GM18505 (cell line): Measurements from ENCODE around the gene KCNJ9.

Experiments used
- ATAC-seq: cut with Tn5 transposase; IDR thresholded peaks from one replicate; pipeline ENCODE4 v1.9.1; 2021; ENCODE audit not compliant: unreplicated experiment
- POLR2A ChIP-seq: IDR thresholded peaks from 4 replicates; pipeline ENCODE4 v1.6.1; 2011; ENCODE audit warnings: borderline replicate concordance; ENCODE audit not compliant: insufficient read depth, insufficient read length; ENCODE audit errors: extremely low read depth

The KCNJ9 gene

DNA sequence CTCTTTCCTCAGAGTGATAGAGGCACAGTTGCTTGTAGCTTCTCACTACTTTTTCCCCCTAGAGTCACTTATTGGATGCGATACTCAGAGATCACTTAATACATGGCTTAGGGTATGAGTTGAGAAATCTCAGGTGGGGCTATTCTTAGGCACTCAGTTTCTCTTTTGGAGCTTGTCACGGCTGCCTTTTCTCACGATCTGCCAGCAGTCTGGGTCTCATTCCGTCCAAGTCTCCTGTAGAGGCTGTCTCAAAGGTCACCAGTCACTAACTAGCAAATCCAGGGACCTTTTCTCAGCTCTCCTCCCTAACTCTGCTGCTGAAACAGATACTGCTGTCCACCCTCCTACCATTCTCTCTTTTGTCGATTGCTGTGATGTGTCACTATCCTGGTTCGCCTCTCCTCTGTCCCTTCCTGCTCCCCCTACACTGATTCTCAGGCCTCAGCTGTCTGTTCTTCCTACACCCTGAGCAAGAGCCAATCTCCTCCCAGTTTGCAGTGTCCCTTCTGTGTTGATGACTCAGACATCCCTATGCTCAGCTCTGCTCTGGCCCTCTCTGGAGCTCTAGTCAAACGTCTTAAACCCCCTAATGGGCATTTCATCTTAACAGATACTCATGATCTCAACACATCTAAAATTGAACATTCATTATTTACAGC, 46.7 kb downstream of the KCNJ9 start:
- TF ChIP-seq POLR2A = no peak
- no peak for ATAC-seq

DNA sequence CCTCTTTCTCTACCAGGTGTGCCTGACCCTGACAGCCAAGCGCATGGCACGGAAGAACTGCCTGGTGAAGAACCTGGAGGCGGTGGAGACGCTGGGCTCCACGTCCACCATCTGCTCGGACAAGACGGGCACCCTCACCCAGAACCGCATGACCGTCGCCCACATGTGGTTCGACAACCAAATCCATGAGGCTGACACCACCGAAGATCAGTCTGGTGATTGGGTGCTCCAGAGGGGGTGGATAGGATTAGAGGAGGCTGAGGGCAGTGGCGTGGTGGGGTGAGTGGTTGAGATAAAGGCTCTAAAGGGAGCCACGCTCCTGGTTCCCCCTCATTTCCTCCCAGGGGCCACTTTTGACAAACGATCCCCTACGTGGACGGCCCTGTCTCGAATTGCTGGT, 47.3 kb downstream of the KCNJ9 start:
- ATAC-seq = no peak
- no peak for TF ChIP-seq POLR2A

DNA sequence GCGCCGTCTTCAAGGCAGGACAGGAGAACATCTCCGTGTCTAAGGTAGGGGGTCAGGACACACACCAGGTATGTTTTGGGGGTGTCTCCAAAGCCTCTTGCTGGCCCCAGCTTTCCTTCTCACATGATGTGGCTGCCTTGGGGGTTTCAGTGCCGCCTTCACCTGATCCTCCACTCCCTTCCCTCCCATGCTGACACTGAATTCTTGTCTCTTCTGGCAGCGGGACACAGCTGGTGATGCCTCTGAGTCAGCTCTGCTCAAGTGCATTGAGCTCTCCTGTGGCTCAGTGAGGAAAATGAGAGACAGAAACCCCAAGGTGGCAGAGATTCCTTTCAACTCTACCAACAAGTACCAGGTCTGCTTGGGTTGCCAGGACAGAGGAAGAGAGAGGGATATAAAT, 47.7 kb downstream of the KCNJ9 start:
- TF ChIP-seq POLR2A = no peak
- no peak for ATAC-seq

DNA sequence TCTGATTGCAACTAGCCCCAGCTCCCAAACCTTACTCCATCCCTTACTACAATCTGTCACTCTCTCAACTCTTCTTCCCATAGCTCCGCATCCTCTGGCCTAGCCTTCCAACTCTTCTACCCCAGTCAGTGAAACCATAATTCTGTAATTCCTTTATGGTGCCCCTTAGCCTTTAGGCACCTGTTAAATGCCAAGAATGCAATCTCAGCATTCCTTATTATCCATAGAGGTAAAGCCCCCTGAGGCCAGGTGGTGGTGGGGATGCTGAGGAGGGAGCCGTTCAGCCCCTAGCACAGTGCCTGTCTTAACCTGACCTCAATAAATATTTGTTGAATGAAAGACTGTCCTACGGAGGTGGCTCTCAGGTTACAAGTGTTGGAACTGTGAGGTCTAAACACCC, 48.2 kb downstream of the KCNJ9 start:
- TF ChIP-seq POLR2A = no peak
- ATAC-seq = no peak

DNA sequence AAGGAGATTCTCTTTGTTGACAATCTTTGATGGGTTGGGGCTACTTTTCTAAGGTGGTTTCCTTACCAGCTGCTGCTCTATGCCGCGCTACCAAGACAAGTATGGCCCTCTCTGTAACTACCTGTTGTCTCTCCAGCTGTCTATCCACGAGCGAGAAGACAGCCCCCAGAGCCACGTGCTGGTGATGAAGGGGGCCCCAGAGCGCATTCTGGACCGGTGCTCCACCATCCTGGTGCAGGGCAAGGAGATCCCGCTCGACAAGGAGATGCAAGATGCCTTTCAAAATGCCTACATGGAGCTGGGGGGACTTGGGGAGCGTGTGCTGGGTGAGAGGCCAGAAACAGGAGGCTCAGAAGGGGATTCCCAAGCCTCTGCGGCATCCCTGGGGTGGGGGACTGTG, 48.6 kb downstream of the KCNJ9 start:
- no peak for TF ChIP-seq POLR2A
- ATAC-seq = no peak

DNA sequence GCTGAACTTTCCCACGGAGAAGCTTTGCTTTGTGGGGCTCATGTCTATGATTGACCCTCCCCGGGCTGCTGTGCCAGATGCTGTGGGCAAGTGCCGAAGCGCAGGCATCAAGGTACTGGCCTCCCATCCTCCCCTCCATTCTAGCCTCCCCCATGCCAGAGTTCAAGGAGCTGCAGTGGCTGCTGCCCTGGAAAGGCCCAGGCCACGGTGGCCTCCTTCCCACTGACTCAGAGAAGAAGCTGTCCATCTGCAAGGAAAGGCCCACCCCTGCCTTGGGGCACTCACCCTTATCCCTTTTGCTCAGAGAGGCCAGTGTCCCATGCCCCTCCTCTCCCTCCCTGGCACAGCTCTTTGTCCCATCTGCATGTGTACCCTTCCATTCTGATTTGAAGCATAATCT, 49.1 kb downstream of the KCNJ9 start:
- ATAC-seq = no peak
- no peak for TF ChIP-seq POLR2A

DNA sequence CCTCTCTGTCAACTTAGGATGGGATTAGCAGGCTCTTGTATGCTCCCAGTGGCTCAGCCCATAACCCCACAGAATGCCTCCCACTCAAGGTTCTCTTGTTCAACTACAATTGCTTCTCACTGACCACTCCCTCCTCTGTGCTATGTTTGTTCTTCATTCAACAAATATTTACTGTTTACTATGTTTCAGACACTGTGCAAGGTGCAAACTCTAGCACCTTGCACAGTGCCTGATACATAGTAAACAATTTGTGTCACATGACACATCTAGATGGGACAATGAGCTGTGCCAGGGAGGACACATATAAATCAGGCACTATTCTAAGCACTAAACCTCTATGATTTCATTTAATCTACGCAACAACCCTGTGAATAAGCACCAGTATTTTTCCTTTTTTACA, 49.6 kb downstream of the KCNJ9 start:
- TF ChIP-seq POLR2A = no peak
- ATAC-seq = no peak

DNA sequence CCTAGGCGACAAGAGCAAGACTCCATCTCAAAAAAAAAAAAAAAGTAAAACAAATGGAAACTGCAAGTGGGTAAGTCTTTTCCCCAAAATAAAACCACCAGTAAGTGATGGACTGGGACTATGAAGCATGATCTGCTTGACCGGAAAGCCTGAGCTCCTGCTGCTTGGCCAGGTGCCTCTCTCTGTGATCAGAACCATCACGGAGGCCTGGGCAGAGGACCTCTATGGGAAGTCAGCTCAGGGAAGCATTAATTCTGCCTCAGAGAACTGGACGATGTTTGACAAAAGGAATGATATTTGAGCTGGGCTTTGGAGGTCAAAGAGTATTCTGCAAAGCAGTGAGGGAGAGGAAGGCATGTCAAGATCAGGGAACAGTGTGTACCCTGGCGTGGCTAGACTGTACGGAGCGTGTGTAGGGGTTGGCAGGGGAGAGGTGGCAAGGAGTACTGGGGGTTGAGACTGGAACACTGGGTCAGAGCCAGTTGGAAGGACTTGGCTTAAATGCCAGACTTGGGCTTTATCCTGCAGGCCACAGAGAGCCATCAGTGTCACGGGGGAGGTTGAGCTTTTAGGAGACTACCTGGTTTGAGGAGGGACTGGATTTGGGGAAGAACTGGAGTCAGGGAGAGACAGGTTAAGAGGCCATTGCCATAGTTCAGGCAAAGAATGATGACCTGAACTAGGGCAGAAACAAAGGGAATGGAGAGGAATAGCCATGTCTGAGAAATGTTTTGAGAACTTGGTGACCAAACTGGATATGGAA, 50.6 kb downstream of the KCNJ9 start:
- TF ChIP-seq POLR2A = no peak
- ATAC-seq = no peak

DNA sequence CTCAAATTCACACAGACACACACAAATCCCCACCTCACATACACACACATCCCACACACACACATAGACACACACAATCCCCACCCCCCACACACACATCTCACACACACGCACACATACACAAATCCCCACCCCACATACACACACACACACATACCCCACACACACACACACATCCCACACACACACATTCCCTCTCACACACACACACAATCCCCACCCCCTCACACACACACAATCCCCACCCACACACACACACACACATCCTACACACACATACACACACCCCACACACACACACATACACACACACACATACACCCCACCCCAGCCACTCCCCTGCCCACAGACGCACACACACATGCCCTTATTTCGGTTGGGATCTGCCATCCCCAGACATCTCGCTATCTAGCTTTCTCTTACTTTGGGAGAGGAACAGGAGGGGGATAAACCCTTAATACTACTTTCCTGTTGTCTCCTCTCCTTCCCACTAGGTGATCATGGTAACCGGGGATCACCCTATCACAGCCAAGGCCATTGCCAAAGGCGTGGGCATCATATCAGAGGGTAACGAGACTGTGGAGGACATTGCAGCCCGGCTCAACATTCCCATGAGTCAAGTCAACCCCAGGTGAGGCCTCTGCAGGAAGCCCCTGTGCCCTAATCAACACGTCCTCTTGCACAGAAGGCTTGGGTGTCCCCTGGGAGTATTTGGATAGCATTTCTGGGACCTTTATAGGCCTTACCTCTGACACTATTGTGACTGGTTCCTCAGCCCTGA, 52.8 kb downstream of the KCNJ9 start:
- no peak for ATAC-seq
- TF ChIP-seq POLR2A = no peak

DNA sequence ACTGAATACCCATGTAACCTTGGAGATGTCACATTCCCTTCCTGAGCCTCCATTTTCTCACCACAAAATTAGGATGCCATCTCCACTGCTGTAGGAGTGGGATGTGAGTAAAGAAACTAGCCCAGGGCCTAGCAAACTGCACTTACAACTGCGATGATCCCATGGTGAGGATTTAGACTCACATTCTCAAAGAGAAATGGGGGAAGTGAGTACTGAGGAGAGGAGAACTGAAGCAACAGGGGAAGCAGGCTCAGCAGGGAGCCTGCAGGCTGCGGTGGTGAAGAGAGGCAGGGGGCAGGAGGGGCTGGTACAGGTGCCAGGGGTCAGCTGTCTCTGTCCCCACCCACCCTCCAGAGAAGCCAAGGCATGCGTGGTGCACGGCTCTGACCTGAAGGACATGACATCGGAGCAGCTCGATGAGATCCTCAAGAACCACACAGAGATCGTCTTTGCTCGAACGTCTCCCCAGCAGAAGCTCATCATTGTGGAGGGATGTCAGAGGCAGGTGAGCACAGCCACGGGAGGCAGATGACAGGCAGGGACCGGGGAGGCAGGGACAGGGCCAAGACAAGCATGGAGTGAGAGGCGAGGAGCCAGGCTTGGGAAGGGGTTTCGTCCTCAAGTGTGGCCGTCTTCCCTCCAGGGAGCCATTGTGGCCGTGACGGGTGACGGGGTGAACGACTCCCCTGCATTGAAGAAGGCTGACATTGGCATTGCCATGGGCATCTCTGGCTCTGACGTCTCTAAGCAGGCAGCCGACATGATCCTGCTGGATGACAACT, 53.6 kb downstream of the KCNJ9 start:
- no peak for TF ChIP-seq POLR2A
- no peak for ATAC-seq

DNA sequence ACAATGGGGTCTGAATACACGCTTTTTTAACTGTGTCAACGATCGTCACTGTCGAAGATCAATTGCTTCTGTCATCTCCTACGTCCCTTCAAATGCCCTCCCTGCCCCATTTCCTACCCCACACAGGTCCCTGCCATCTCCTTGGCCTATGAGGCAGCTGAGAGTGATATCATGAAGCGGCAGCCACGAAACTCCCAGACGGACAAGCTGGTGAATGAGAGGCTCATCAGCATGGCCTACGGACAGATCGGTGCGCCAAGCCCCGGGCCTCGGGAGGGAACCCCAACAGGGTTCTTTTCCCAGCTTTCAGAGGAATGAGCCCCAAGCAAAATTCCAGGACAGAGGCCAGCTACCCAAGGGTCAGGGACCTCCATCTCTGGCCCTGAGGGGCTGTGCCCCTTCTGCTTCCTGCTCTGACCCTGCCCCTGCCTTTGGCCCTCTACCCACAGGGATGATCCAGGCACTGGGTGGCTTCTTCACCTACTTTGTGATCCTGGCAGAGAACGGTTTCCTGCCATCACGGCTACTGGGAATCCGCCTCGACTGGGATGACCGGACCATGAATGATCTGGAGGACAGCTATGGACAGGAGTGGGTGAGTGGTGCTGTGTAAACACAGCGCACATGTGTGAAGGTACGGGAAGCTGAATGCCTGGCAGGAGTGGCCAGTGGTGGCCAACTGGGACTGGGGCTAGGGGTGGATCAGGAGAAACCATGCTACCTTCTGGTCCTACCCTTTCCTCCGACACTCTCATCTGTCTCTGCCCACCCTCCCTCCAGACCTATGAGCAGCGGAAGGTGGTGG, 55.0 kb downstream of the KCNJ9 start:
- no peak for TF ChIP-seq POLR2A
- ATAC-seq = no peak

DNA sequence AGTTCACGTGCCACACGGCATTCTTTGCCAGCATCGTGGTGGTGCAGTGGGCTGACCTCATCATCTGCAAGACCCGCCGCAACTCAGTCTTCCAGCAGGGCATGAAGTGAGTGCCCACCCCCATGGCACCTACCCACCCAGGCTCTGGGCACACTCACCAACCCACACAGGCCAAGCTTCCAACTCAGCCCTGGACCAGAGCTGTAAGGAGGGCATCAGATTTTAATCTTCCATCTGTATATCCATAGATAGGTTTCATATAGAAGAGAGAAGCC, 55.5 kb downstream of the KCNJ9 start:
- no peak for ATAC-seq
- no peak for TF ChIP-seq POLR2A
